ENCODE measurements around the gene AGBL4. TPM values are rescaled to one million over a fixed set of nuclear protein-coding genes. Genes with fewer than 3 reads are reported as not detected.

Gene AGBL4
- total RNA-seq, 2 experiments from 2014 or later = not detected

- peaks cover 7% of the 10 kb centered on the region for H3K27me3 Mint-ChIP-seq (ENCODE audit: low read depth)
- no peaks in the 10 kb centered on the region for H3K36me3 Mint-ChIP-seq (ENCODE audit: low read depth)
- CTCF ChIA-PET = no interaction called here
- H3K4me3 Mint-ChIP-seq = no peak overlapping the region
- no peak overlapping the region for H3K27ac Mint-ChIP-seq
- DNase-seq = no peak
- no peaks in the 10 kb centered on the region for H3K4me1 Mint-ChIP-seq (ENCODE audit: low read depth)
- intact Hi-C loops (cut with micrococcal nuclease) = no loop called here
- no peaks in the 10 kb centered on the region for H3K9me3 Mint-ChIP-seq
These were observed 1412.9 kb downstream of the AGBL4 start for GRCh38 chr1:48610628-48611542.

- intact Hi-C loops (cut with micrococcal nuclease) = no loop called here
- Mint-ChIP-seq H3K27ac (no peak overlapping the region), H3K36me3 (ENCODE audit: low read depth) (no peaks in the 10 kb centered on the region), H3K27me3 (ENCODE audit: low read depth) (peaks cover 7% of the 10 kb centered on the region), H3K9me3 (no peaks in the 10 kb centered on the region), H3K4me1 (ENCODE audit: low read depth) (no peaks in the 10 kb centered on the region), H3K4me3 (no peak overlapping the region)
- no peak for DNase-seq
- CTCF ChIA-PET = no interaction called here
These were observed 1414.9 kb downstream of the AGBL4 start for GRCh38 chr1:48608882-48609281.

GRCh38 chr1:48603222-48603621, 1420.5 kb downstream of the AGBL4 start:
- intact Hi-C loops (cut with micrococcal nuclease) = no loop called here
- H3K27me3 Mint-ChIP-seq (ENCODE audit: low read depth) = peaks cover 3% of the 10 kb centered on the region
- no peak overlapping the region for H3K4me3 Mint-ChIP-seq
- no peak for DNase-seq
- H3K27ac Mint-ChIP-seq = no peak overlapping the region
- H3K36me3 Mint-ChIP-seq (ENCODE audit: low read depth) = no peaks in the 10 kb centered on the region
- no peaks in the 10 kb centered on the region for H3K9me3 Mint-ChIP-seq
- CTCF ChIA-PET = no interaction called here
- H3K4me1 Mint-ChIP-seq (ENCODE audit: low read depth) = no peaks in the 10 kb centered on the region

GRCh38 chr1:48602349-48602748, 1421.4 kb downstream of the AGBL4 start:
- CTCF ChIA-PET = no interaction called here
- Mint-ChIP-seq H3K4me3 (no peak overlapping the region), H3K9me3 (no peaks in the 10 kb centered on the region), H3K36me3 (ENCODE audit: low read depth) (no peaks in the 10 kb centered on the region), H3K27ac (no peak overlapping the region), H3K27me3 (ENCODE audit: low read depth) (peaks cover 3% of the 10 kb centered on the region), H3K4me1 (ENCODE audit: low read depth) (no peaks in the 10 kb centered on the region)
- DNase-seq = no peak
- intact Hi-C loops (cut with micrococcal nuclease) = no loop called here

GRCh38 chr1:48600182-48600581, 1423.6 kb downstream of the AGBL4 start:
- H3K36me3 Mint-ChIP-seq (ENCODE audit: low read depth) = no peaks in the 10 kb centered on the region

GRCh38 chr1:48597663-48598062, 1426.1 kb downstream of the AGBL4 start:
- Mint-ChIP-seq H3K4me1 (ENCODE audit: low read depth) (no peaks in the 10 kb centered on the region), H3K27ac (no peak overlapping the region)

More at GRCh38 chr1:48600182-48600581, 1423.6 kb downstream of the AGBL4 start:
- Mint-ChIP-seq H3K4me1 (ENCODE audit: low read depth) (no peaks in the 10 kb centered on the region), H3K4me3 (no peak overlapping the region), H3K27me3 (ENCODE audit: low read depth) (peaks cover 3% of the 10 kb centered on the region), H3K9me3 (no peaks in the 10 kb centered on the region), H3K27ac (no peak overlapping the region)
- DNase-seq = no peak
- CTCF ChIA-PET = no interaction called here
- intact Hi-C loops (cut with micrococcal nuclease) = no loop called here

GRCh38 chr1:48596046-48596445, 1427.7 kb downstream of the AGBL4 start:
- intact Hi-C loops (cut with micrococcal nuclease) = no loop called here
- CTCF ChIA-PET = no interaction called here
- H3K4me3 Mint-ChIP-seq = no peak overlapping the region
- H3K27ac Mint-ChIP-seq = no peak overlapping the region
- no peaks in the 10 kb centered on the region for H3K4me1 Mint-ChIP-seq (ENCODE audit: low read depth)
- H3K9me3 Mint-ChIP-seq = no peaks in the 10 kb centered on the region
- DNase-seq = no peak
- no peaks in the 10 kb centered on the region for H3K27me3 Mint-ChIP-seq (ENCODE audit: low read depth)
- H3K36me3 Mint-ChIP-seq (ENCODE audit: low read depth) = no peaks in the 10 kb centered on the region

More at GRCh38 chr1:48597663-48598062, 1426.1 kb downstream of the AGBL4 start:
- H3K36me3 Mint-ChIP-seq (ENCODE audit: low read depth) = no peaks in the 10 kb centered on the region
- H3K9me3 Mint-ChIP-seq = no peaks in the 10 kb centered on the region
- H3K4me3 Mint-ChIP-seq = no peak overlapping the region
- peaks cover under 1% of the 10 kb centered on the region for H3K27me3 Mint-ChIP-seq (ENCODE audit: low read depth)
- no peak for DNase-seq
- intact Hi-C loops (cut with micrococcal nuclease) = no loop called here
- CTCF ChIA-PET = no interaction called here

- CTCF ChIA-PET = no interaction called here
- intact Hi-C loops (cut with micrococcal nuclease) = no loop called here
- no peak for DNase-seq
- Mint-ChIP-seq H3K9me3 (no peaks in the 10 kb centered on the region), H3K36me3 (ENCODE audit: low read depth) (no peaks in the 10 kb centered on the region), H3K27ac (no peak overlapping the region), H3K27me3 (ENCODE audit: low read depth) (no peaks in the 10 kb centered on the region), H3K4me3 (no peak overlapping the region), H3K4me1 (ENCODE audit: low read depth) (no peaks in the 10 kb centered on the region)
These were observed 1428.1 kb downstream of the AGBL4 start for GRCh38 chr1:48595613-48596012.

- Mint-ChIP-seq H3K27ac (no peak overlapping the region), H3K9me3 (no peaks in the 10 kb centered on the region), H3K4me1 (ENCODE audit: low read depth) (no peaks in the 10 kb centered on the region), H3K36me3 (ENCODE audit: low read depth) (no peaks in the 10 kb centered on the region), H3K27me3 (ENCODE audit: low read depth) (peaks cover under 1% of the 10 kb centered on the region), H3K4me3 (no peak overlapping the region)
- DNase-seq = no peak
- intact Hi-C loops (cut with micrococcal nuclease) = no loop called here
- CTCF ChIA-PET = no interaction called here
These were observed 1431.4 kb downstream of the AGBL4 start for GRCh38 chr1:48592330-48592729.

GRCh38 chr1:48591181-48591580, 1432.6 kb downstream of the AGBL4 start:
- CTCF ChIA-PET = no interaction called here
- H3K4me3 Mint-ChIP-seq = no peak overlapping the region
- H3K27me3 Mint-ChIP-seq (ENCODE audit: low read depth) = peaks cover 6% of the 10 kb centered on the region
- H3K4me1 Mint-ChIP-seq (ENCODE audit: low read depth) = no peaks in the 10 kb centered on the region
- no peaks in the 10 kb centered on the region for H3K9me3 Mint-ChIP-seq
- no peak for DNase-seq
- intact Hi-C loops (cut with micrococcal nuclease) = no loop called here
- H3K36me3 Mint-ChIP-seq (ENCODE audit: low read depth) = no peaks in the 10 kb centered on the region
- H3K27ac Mint-ChIP-seq = no peak overlapping the region

- H3K4me3 Mint-ChIP-seq = no peak overlapping the region
- CTCF ChIA-PET = no interaction called here
- H3K27me3 Mint-ChIP-seq (ENCODE audit: low read depth) = peaks cover 15% of the 10 kb centered on the region
- no peaks in the 10 kb centered on the region for H3K36me3 Mint-ChIP-seq (ENCODE audit: low read depth)
- no peaks in the 10 kb centered on the region for H3K4me1 Mint-ChIP-seq (ENCODE audit: low read depth)
- no peaks in the 10 kb centered on the region for H3K9me3 Mint-ChIP-seq
- intact Hi-C loops (cut with micrococcal nuclease) = no loop called here
- no peak overlapping the region for H3K27ac Mint-ChIP-seq
- DNase-seq = no peak
These were observed 1435.7 kb downstream of the AGBL4 start for GRCh38 chr1:48588061-48588460.

GRCh38 chr1:48582408-48582807, 1441.3 kb downstream of the AGBL4 start:
- Mint-ChIP-seq H3K36me3 (ENCODE audit: low read depth) (no peaks in the 10 kb centered on the region), H3K27me3 (ENCODE audit: low read depth) (peaks cover 17% of the 10 kb centered on the region), H3K27ac (no peak overlapping the region), H3K9me3 (no peaks in the 10 kb centered on the region), H3K4me3 (no peak overlapping the region), H3K4me1 (ENCODE audit: low read depth) (no peaks in the 10 kb centered on the region)
- DNase-seq = no peak
- CTCF ChIA-PET = no interaction called here
- intact Hi-C loops (cut with micrococcal nuclease) = no loop called here

GRCh38 chr1:48581270-48581669, 1442.5 kb downstream of the AGBL4 start:
- CTCF ChIA-PET = no interaction called here
- Mint-ChIP-seq H3K4me1 (ENCODE audit: low read depth) (no peaks in the 10 kb centered on the region), H3K9me3 (no peaks in the 10 kb centered on the region), H3K27ac (no peak overlapping the region), H3K4me3 (no peak overlapping the region), H3K27me3 (ENCODE audit: low read depth) (peaks cover 12% of the 10 kb centered on the region), H3K36me3 (ENCODE audit: low read depth) (no peaks in the 10 kb centered on the region)
- no peak for DNase-seq
- intact Hi-C loops (cut with micrococcal nuclease) = no loop called here

All from activated naive CD4-positive, alpha-beta T cell treated with anti-CD3 and anti-CD28 coated beads for 36 hours (primary cell).